Germinal center (tissue), 1 donor: ENCODE measurements around the gene LILRB5.
"Not testable (repeated sequence)": the region's sequence is repeated elsewhere in the genome, so short reads cannot be mapped to it uniquely, and the experiment has no call there.

Source experiments
- DNase-seq: peaks from one replicate; pipeline ENCODE4 v3.0.0; 2012; ENCODE audit warnings: mixed read lengths, low spot score

Gene LILRB5

DNA sequence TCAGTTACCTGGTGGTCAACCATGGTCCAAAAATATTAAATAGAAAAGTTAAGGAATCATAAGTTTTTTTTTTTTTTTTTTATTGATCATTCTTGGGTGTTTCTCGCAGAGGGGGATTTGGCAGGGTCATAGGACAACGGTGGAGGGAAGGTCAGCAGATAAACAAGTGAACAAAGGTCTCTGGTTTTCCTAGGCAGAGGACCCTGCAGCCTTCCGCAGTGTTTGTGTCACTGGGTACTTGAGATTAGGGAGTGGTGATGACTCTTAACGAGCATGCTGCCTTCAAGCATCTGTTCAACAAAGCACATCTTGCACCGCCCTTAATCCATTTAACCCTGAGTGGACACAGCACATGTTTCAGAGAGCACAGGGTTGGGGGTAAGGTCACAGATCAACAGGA is 42.9 kb downstream of the LILRB5 start:
- not testable (repeated sequence) for DNase-seq

DNA sequence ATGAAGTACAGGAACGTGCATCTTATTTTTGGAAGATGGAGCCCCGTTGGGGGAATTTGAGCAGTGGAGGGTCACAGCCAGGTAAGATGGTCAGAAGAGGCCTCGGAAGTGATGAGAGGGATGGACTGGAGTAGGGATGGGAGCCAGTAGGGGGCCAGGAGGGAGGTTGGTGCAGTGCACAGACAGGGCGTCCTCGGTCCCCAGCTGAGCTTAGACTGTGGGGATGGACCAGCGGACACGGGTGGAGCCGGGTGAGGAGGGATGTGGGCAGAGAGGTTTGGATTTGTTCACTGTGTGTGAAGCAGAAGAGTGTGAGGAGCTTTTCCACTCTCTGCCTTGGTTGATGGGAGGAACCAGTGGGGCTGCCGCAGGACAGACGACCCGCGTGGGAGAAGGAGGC is 45.8 kb downstream of the LILRB5 start:
- DNase-seq: no peak

DNA sequence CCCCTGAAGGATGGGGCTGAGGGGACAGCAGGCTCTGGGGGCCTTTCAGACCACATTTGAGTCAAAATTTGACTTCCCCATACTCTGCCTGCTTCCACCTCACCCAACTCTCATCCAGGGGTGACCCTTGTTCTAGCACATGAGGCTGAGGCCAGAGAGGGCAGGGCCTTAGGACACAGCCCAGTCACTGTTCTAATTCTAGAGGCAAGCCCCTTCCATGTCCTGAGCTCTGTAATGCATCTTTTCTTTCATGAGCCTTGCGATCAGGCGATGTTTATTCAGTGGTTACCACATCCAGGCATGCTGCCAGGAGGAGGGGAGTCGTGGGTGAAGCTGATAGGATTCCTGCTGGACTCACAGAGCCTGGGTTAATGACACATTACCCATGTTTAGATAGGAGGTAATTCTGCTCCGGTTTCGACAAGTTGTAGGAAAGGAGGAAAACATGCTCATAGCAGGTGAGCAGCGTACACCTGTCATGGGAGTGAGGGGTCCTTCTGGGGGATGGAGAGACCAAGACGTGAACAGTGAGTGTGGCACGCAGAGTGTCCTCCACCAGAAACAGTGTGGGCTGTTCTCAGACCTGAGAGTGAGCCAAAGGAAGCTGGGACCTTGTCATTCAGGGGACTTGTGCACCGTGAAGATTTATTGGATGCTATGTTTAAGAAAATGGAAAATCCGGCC is 47.1 kb downstream of the LILRB5 start:
- no peak for DNase-seq

DNA sequence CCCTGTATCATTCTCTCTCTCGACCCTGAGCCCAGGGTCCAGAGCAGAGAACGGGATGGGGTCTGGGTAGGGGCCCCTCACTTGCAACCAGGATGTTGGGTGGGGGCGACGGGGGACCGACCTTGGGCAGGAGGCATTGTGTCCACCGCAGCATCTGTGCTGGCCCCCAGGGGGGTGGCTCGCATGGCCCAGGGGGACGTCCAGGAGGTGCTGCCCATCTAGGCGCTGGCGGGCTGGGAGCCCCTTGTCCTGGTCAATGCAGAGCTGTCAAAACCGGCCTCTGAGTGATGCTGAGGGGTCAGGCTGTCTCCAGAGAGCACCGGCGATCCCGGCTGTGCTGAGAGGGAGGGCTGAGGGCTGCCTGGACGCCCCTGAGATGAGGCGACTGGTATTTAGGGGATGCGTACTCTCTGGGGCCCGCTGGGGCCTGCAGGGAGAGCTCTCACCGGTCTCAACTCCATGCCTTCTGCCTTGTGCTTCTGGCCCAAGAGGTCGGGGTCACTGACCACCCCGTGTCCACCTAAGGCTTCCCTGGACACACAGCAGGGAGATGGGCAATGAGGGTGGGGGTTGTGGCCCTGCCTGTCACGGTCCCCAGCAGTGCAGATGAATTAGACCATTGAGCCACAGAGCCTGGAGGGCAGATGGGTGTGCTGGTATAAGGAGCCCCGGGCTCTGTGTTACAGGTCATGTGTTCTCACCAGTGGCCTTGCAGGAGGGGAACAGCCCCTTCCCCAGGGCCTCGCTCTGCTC is 47.8 kb downstream of the LILRB5 start:
- no peak for DNase-seq

DNA sequence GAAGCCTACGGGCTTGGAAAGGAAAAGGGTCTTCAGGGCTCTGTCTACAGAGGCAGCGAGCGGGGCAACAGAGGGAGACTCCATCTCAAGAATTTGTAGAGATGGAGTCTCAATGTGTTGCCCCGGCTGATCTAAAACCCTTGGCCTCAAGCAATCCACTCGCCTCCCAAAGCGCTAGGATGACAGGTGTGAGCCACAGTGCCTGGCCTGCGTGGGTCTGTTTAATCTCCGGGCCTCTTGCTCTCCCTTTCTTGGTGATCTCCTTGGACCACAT is 48.4 kb downstream of the LILRB5 start:
- no peak for DNase-seq

DNA sequence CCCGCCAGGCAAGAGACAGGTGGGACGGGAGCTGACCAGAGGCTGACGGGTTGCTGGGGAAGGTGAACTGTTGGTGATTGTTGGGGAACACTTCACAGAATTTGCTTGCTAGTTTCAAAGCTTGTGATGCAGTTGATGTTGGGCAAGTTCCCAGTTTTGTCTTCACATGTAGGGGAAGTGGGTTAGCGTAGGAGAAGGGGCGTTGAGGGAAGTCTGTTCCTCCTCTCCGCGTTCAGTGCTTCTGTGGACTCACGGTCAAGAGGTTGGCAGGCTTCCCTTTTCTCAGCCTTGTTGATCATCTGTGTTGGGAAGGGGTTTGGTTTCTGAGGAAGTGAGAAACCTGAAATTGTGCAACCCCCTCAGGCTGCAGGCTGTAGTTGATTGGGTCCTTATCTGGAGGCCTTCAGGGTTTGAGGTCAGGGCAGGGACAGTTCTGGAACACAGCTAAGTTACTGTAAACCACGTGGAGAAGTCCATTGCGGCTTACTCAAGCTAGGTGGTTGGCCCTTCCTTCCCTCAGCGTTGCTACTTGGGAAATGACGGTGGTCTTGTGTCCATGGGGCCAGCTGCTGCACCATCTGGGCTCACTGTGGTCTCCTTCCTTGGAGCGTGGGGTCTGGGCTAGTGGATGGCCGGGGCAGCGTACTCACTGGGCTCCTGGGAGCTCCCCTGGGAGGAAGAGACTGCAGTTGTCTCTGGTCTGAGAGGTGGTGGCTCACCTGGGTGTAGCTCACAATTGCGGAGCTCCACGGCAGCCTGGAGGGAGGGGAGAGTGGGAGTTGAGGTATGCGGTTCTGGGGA is 48.9 kb downstream of the LILRB5 start:
- no peak for DNase-seq

DNA sequence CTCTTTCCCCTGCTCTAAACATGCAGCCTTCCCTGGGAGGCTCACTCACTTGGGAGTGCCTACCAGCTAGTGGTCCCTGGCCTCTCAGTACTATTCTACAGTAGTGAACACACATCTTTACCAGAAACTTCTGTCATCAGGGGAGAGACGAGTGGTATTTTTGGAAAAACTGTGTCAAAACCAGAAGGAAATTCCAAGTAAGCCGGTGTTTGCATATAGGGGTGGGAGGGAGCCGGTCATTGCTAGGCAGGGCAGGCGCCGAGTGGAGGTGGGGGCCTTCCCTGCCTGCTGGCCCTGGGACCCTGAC is 49.4 kb downstream of the LILRB5 start:
- DNase-seq: no peak

DNA sequence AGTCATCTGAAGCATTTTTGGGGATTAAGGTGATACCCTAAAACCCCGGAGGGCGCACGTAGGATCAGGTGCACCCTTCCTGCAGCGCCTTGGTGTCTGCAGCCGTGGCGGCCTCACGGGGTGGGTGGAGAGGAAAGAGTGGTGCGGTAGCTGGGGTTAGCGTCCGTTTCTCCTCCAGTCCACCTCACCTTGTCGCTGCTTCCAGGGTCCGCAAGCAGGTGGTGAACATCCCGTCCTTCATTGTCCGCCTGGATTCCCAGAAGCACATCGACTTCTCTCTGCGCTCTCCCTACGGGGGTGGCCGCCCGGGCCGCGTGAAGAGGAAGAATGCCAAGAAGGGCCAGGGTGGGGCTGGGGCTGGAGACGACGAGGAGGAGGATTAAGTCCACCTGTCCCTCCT is 49.9 kb downstream of the LILRB5 start:
- not testable (repeated sequence) for DNase-seq

DNA sequence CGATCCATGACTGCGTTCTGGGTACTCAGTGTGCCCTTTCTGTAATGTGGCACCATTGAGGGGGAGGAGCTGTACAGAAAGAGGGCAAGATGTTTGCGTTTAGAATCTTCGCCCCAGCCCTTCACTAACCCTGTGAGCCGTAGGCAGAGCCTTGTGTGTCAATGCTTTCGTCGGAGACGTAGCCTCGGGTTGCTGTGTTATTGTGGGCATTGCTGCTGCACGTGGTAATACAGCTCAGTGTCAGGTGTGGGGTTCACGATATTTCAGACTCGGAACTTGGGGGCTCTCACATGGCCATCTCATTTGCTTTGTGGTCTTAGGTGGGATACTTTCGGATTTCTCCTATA is 50.3 kb downstream of the LILRB5 start:
- no peak for DNase-seq

DNA sequence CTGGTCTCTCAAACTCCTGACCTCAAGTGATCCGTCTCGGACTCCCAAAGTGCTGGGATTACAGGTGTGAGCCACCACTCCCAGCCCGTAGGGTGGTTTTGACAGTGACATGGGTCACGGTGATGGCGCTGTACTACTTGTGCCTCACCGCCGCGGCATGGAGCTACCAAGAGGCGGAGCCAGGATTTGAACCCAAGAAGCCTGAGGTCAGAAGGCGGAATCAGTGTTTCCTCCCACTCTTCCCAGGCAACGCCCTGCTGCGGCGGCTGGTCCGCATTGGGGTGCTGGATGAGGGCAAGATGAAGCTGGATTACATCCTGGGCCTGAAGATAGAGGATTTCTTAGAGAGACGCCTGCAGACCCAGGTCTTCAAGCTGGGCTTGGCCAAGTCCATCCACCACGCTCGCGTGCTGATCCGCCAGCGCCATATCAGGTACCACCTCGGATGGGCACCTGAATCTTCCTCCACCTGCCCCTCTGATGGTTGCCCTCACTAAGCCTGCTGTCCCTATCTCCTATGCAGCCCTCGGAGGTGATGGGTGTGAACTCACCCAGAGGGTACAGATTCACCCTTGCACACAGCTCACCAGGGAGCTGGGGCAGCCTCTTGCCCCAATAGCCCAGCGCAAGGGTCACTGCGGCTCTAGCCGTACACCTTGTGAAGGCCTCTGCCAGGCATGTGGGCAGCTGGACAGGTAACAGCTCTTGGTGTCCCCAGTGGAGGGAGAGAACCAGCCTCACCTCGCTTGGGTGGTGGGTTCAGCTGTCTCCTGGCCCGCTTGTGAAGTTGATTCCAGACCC is 50.8 kb downstream of the LILRB5 start:
- DNase-seq: no peak

DNA sequence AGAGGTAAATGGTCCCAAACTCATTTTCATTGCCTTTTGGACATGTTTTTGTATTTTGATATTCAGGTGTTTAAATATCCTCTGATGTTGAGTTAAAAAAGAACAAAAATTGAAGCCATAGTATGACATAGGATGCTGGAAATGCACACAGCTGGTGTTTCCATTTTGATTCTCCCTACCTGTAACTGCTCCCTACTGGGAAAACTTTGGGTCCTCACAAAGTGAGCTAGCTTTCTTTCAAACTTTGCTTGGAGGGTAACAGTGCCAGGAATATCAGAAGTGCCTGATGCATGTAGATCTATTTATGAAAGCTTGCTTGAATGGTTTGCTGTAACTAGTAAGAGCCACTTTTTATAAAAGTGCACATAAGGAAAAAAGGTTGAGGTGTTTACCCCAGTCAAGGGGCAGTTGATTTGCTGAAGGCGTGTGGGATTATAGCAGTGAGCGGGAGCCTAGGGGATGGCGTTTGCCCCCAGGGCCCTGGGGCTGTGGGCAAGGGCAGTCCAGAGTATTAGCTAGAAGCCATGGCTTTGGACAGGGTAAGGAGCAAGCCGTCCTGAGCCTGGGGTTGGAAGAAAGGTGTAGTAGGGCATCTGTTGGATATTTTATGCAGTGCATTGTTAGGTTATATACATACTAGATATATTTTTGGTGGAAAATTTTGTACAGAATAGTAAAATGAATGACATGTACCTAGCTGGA is 52.2 kb downstream of the LILRB5 start:
- no peak for DNase-seq

DNA sequence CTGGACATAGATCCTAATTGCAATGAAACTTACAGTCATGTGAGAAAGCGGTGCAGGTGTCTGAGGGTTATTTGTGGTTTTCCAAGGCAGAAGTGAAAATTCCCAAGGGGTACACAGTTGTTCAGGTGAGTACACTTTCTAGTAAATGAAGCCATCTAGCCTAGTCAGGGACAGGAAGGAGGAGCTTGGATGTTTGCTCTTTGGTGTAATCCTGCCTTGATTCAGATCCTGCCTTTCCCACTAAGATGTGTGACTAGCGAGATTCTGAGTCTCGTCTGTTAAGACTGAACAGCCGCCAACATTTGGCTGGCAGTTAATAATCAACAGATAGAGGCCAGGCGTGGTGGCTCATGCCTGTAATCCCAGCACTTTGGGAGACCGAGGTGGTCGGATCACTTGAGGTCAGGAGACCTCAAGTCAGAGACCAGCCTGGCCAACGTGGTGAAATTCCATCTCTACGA is 53.9 kb downstream of the LILRB5 start:
- no peak for DNase-seq

DNA sequence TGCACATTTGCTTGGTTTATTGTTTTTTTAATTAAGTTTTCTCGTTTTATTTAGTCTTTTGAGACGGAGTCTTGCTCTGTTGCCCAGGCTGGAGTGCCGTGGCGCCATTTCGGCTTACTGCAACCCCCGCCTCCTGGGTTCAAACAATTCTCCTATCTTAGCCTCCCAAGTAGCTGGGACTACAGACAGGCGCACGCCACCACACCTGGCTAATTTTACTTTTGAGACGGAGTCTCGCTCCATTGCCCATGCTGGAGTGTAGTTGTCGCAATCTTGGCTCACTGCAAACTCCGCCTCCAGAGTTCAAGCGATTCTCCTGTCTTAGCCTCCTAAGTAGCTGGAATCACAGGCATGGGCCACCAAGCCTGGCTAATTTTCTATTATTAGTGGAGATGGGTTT is 55.1 kb downstream of the LILRB5 start:
- no peak for DNase-seq

DNA sequence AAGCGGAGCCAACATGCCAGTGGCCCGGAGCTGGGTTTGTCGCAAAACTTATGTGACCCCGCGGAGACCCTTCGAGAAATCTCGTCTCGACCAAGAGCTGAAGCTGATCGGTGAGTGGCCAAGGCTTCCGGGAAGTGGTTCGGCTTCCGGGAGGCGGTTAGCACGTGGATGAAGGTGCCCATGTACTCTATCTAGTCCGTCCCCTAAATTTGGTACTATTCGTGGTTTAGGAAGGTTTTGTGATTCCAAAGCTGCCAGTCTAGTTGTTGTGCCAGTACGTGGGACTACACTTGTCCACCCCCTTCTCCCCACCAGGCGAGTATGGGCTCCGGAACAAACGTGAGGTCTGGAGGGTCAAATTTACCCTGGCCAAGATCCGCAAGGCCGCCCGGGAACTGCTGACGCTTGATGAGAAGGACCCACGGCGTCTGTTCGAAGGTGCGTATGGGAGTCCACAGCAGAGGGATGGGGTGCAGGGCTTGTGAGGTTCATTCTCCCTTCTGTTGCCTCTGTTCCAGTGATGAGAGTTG is 55.8 kb downstream of the LILRB5 start:
- DNase-seq: no peak
